DMS 273 (cell line): ENCODE results near the gene ADIPOQ.
"Not testable (repeated sequence)": the region's sequence is repeated elsewhere in the genome, so short reads cannot be mapped to it uniquely, and the experiment has no call there.

ENCODE experiments used
- DNase-seq: peaks from one replicate; lab custom pipeline; 2025; ENCODE audit not compliant: unreplicated experiment; lab: John Stamatoyannopoulos, UW

The ADIPOQ gene

GRCh38 chr3:186901135-186901734, 58.7 kb downstream of the ADIPOQ start:
- no peak for DNase-seq

- DNase-seq: no peak
Observed at GRCh38 chr3:186902154-186902553, 59.6 kb downstream of the ADIPOQ start.

DNA sequence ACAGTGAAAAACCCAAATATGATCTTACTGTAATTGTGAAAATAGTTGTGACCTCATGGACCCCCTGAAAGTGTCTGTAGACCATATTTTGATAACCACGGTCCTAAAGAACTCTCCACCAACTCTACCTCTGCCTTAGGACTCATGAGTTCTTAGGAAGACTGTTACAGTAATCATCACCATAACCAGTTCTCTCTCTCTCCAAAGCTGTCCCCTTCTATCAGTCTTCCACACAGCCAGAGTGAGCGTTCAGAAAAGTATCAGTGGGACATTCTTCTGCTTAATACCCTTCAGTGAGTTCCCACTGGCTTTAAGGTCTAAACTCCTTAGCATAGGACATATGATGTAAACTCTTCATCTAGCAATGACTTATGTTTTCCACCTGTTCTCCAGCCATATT, 60.2 kb downstream of the ADIPOQ start:
- no peak for DNase-seq

- not testable (repeated sequence) for DNase-seq
Observed at GRCh38 chr3:186903676-186904075, 61.2 kb downstream of the ADIPOQ start.

DNA sequence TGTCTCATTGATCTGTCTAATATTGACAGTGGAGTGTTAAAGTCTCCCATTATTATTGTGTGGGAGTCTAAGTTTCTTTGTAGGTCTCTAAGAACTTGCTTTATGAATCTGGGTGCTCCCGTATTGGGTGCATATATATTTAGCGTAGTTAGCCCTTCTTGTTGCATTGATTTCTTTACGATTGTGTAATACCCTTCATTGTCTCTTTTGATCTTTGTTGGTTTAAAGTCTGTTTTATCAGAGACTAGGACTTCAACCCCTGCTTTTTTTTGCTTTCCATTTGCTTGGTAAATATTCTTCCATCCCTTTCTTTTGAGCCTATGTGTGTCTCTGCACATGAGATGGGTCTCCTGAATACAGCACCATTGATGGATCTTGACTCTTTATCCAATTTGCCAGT, 64.6 kb downstream of the ADIPOQ start:
- not testable (repeated sequence) for DNase-seq
